Ecto neural progenitor cell (in vitro differentiated cells): ENCODE results near the gene PPP1R12A.

Experiments
- DNase-seq: peaks from one replicate; pipeline ENCODE4 v3.0.0-alpha.2; 2018; ENCODE audit warnings: low spot score

Gene PPP1R12A

DNA sequence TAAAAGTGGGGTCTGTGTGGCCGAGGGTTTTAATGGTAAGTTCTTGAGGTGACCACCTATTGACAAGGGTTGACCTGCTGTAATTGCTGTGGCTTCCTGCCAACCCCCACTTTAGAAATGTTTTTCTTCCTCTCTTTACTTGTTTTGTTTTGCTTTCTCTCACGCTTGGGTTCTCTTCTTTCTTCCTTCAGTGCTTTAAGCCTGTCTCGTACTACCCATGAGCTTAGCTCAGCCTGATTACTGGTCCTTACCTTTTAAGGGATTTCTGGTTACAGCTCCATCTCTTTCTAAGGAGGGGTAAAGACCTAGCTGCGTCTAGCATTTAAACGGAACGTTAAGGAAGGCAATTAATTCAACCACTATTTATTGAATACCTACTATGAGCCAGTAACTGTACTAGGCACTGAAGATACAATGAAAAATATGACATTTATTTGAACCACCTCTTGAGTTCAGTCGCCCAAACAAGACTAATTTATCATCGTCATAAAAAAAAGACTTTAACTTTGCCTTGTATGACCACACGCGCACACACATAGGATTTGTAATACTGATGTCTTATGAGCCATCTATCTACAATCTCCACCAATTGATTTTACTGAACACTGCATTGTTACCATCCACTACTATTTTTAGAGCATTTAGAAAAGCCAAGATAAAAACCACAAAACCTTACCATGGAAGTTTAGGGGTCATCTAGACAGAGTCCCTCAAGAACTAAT, 888 bp upstream of the PPP1R12A start:
- DNase-seq = no peak

GRCh38 chr12:79934281-79935020, 446 bp downstream of the PPP1R12A start:
- no peak for DNase-seq

GRCh38 chr12:79933532-79934264, 1.2 kb downstream of the PPP1R12A start:
- DNase-seq = no peak

DNA sequence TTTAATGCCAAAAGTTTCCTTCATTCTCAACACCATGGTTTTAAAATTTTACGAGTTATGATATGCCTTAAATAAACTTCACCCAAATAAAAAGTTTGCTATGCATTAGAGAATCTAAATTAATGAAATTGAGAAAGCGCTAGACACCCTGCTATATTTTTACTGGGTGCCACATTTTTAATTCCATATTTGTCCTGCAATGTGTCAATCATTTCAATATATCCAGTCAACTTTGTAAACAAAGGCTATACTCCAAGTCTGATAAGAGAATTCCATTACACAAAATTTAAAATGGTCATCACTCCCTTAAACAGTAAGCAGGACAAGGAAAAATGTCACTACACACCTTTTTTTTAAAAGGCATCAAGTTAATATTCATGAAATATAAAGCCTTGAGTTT, 1.9 kb downstream of the PPP1R12A start:
- DNase-seq = no peak

GRCh38 chr12:79932357-79932756, 2.5 kb downstream of the PPP1R12A start:
- no peak for DNase-seq

- DNase-seq = peak; percentile 51
Measured at GRCh38 chr12:79929065-79929464, 5.8 kb downstream of the PPP1R12A start.

GRCh38 chr12:79927772-79928474, 7.0 kb downstream of the PPP1R12A start:
- DNase-seq = no peak

GRCh38 chr12:79926951-79927350, 7.9 kb downstream of the PPP1R12A start:
- DNase-seq = no peak

GRCh38 chr12:79925492-79925891, 9.4 kb downstream of the PPP1R12A start:
- no peak for DNase-seq

- no peak for DNase-seq
Measured at GRCh38 chr12:79921786-79922185, 13.1 kb downstream of the PPP1R12A start.

GRCh38 chr12:79920421-79921238, 14.3 kb downstream of the PPP1R12A start:
- no peak for DNase-seq

GRCh38 chr12:79919762-79920161, 15.1 kb downstream of the PPP1R12A start:
- no peak for DNase-seq

DNA sequence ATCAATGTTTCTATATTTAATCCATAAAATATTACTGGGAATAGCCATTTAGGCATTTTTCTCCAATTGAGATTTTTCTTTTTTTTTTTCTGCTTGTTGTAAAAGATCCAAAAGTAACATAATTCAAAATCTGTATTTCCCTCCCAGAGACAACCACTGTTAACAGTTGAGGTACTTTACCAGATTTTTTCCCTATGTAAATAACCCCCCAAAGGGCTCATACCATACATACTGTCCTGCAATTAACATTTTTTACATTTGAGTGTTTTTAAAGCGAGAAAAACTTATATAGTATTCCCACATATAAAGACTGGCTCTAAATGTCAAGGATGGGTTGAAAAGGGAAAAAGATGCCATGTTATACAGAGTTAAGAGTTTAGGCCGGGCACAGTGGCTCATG, 18.1 kb downstream of the PPP1R12A start:
- DNase-seq = no peak

DNA sequence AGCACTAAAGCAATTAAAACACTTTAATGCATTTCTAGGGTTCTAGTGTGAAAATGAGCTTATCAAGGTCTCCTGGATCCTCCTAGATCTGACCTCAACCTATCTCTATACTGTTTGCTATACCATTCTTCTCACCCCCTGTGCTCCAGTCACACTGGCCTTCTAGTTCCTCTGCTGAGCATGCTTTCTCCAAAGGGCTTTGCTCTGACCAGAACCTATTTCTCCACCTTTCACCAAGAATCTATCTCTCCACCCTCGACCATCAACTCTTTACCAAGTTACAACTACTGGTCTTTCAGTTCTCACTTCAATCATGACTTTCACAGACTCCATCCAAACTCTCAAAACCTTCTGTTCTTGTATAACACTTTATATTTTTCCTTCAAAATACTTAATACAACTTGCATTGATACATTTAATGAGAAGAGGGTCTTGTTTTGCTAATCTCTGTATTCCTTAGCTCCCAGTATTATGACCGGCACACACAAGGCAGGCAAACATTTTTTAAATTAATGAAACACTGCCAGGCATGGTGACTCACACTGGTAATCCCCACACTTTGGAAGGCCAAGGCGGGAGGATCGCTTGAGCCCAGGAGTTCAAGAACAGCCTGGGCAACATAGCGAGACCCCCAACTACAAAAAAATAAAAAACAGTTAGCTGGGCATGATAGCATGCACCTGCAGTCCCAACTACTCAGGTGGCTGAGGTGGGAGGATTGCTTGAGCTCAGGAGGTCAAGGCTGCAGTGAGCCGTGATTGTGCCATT, 22.8 kb downstream of the PPP1R12A start:
- DNase-seq = no peak

DNA sequence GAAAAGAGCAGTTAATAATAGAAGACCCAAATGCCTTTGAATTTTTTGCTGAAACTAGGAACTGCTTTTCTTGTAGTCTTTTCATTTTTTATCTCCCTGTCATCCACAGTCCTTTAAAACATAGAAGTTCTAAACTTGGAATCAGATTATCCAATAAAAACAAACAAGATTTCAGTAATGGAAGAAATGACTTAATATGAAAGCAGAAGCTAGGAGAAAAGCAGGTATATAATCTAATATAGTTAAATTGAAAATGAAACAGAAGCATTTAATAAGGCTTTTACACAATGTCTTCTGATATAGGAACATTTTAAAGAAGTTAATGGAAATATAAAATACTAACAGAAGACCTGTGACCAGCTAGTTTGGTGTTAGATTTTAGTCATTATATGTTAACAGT, 26.5 kb downstream of the PPP1R12A start:
- no peak for DNase-seq

DNA sequence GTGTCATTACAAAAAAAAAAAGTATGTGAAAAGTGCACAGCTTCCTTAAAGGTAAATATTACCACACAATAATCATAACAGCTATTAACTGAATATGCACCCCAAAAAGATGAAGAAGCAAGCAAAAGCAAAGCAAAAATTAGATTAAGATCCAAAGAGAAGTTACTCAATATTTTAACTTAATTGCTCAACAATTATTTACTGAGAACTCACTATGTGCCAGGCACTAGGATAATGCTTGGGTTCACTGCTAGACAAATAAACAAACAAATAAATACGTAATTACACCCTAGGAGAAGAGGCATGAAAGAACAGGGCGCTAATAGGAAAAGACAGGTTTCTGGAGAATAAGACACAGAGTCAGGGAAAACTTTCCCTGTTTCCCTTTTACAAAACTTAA, 33.4 kb downstream of the PPP1R12A start:
- no peak for DNase-seq

DNA sequence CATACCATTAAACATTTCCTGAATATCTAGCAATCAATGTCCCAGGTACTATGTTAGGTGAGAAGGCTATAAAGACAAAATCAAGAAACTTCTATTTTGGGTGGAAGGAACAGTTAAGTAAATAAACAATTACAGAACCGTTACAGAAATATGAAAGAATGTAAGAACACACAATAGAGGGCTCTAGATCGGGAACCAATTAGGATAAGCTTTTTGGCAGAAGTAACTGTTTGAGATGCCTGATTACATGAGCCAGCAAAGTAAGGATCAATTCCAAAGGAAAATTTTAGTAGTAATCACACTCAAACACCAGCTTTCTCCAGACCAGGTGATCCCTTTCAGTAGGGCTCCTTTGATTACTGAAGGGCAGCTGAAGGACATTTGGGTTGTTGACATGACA, 33.9 kb downstream of the PPP1R12A start:
- no peak for DNase-seq

- DNase-seq = no peak
Measured at GRCh38 chr12:79900199-79900598, 34.7 kb downstream of the PPP1R12A start.

- no peak for DNase-seq
Measured at GRCh38 chr12:79897617-79898016, 37.3 kb downstream of the PPP1R12A start.

GRCh38 chr12:79895804-79896203, 39.1 kb downstream of the PPP1R12A start:
- no peak for DNase-seq

- no peak for DNase-seq
Measured at GRCh38 chr12:79895071-79895470, 39.8 kb downstream of the PPP1R12A start.
